ENCODE results near the gene OR51S1. TPM values are rescaled to one million over a fixed set of nuclear protein-coding genes. Genes with fewer than 3 reads are reported as not detected.
"Not testable (repeated sequence)": the region's sequence is repeated elsewhere in the genome, so short reads cannot be mapped to it uniquely, and the experiment has no call there.

The OR51S1 gene
- not detected in 2 replicates for total RNA-seq
- not detected for polyA plus RNA-seq (2012)

- DNase-seq (ENCODE audit: low read depth): no peak
Observed at GRCh38 chr11:4848908-4849532, at the start of gene OR51S1. OR51S1 (minus strand) TSS chr11:4849208; CDS start chr11:4849208, 0 bp downstream.

DNA sequence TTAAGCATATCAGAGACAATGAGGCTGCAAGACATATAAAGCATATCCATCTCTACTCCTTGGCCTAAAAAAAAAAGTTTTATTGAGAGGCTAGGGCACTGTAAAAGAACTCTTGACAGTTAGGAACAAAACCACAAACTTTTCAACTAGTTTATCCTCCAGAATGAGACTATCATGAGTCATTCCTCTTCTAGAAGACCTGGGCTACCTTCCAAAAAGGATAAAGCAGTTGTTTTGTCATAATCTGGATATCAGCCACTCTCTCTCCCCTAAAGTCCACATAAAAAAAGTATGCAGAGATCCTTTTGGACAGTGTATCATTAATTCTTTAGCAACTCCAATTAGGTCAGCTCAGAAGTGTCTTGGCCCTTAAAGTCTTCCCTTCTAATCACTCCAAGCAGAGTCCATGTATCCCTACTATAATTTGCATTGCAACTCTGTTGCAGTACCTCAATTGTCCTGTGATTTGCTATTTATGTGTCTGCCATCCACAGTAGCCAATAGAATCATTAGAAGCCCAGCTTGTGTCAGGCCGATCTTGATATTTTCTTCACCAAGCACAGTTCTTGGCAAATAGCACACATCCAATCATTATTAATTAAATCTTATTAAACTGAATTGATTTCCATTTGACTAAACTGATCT lies 43.1 kb upstream of the OR51S1 start:
- DNase-seq (ENCODE audit: low read depth): peak; percentile 86

GRCh38 chr11:4890279-4890678 lies 41.3 kb upstream of the OR51S1 start:
- no peak for DNase-seq (ENCODE audit: low read depth)

- DNase-seq (ENCODE audit: low read depth): peak; percentile 17
Observed at GRCh38 chr11:4887591-4887990, 38.6 kb upstream of the OR51S1 start.

DNA sequence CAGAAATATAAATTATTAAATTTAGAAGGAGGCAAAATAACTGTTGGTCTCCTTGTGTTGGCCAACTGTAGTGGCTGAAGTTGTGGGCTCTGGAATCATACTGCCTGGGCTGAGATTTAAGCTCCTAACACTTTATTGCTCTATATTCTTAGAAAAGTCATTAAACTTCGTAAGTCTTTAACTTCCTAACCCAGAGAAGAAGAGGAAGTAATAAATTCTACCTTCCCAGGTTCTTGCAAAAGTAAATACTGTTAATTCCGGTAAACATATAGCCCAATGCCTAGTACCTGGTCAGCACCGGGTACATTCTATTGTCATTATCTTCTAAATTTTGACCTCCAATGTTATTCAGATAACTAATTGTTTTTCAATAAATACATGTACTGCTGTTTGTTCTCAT lies 37.2 kb upstream of the OR51S1 start:
- no peak for DNase-seq (ENCODE audit: low read depth)

DNA sequence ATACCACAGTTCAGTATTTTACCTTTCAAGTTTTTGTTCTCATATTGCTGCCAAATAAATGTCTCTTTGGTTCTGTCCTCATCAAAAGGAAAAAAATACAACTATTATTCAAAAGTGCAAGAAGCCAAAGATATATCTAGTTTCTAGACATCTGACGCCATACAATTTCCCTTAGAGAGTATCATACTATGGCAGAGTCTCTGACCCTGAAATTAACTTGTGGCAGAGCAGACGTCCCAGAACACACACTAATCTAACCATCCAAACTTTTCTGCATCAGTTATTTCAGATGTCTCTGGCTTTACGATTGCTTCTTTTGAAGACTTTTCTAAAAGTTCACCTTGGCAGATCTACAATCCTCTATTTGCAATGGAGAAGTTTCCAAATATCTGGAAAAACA lies 35.4 kb upstream of the OR51S1 start:
- no peak for DNase-seq (ENCODE audit: low read depth)

DNA sequence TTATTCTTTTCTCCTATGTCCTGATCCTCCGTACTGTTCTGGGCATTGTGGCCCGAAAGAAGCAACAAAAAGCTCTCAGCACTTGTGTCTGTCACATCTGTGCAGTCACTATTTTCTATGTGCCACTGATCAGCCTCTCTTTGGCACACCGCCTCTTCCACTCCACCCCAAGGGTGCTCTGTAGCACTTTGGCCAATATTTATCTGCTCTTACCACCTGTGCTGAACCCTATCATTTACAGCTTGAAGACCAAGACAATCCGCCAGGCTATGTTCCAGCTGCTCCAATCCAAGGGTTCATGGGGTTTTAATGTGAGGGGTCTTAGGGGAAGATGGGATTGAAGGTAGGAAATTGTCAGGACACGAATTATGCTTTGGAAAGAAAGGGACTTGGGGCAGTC lies 33.5 kb upstream of the OR51S1 start:
- no peak for DNase-seq (ENCODE audit: low read depth)

- peak; percentile 78 for DNase-seq (ENCODE audit: low read depth)
Observed at GRCh38 chr11:4881860-4882500, 33.0 kb upstream of the OR51S1 start, which contains the start of gene OR51T1. OR51T1 (plus strand) TSS chr11:4881900; CDS start chr11:4881900, 0 bp downstream.

DNA sequence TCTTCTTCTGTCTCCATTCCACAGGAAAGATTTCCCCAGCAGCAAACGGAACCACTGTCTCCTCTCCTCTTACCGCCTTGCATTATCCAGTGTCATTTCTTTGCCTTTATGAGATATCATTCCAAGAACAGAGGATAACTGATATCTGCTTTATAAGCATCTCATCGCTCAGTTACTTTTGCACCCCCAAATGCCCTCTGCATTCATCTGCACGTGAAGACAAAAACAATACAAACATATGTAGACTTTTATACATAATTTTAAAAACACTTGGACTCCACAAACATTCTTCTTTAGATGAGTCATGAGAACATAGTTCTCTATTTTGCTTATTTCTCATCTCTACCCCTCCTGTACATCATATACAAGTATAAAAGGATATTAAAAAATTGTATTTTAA lies 32.2 kb upstream of the OR51S1 start:
- DNase-seq (ENCODE audit: low read depth): no peak

DNA sequence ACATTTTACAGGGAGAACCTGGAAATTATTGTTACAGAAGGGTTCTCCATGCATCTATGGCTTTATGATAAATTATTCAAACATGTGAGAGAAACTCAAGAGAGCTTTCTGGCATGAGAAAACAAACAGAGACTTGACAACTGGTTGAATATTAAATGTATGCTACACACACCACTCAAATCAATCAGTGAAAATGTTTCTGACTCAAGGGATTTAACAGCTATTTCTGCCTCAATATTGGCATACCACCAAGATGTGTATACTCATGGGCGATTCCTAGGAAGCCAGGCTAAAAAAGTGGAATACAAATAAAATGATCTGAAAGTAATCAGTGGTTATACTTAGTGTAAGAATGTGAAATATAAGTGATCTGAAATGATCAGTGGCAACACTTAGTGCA lies 16.8 kb upstream of the OR51S1 start:
- peak; percentile 11 for DNase-seq (ENCODE audit: low read depth)

DNA sequence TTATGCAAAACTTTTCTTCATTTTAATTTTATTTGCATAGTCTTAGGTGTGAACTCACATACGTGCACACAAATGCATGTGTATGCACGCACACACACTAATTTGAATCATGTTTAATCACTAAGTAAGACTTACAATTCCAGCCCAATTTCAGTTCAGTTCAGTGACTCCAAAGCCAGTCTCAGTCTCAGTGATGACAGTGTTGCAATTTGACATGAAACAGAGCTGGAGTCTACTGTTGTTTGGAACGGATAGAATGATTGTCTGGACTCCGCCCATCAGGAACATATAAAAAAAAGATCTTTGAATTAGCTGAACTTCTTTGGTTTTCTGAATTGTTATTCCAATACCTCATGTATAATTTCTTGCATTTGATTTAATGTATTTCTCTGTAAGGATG lies 14.9 kb upstream of the OR51S1 start:
- no peak for DNase-seq (ENCODE audit: low read depth)

DNA sequence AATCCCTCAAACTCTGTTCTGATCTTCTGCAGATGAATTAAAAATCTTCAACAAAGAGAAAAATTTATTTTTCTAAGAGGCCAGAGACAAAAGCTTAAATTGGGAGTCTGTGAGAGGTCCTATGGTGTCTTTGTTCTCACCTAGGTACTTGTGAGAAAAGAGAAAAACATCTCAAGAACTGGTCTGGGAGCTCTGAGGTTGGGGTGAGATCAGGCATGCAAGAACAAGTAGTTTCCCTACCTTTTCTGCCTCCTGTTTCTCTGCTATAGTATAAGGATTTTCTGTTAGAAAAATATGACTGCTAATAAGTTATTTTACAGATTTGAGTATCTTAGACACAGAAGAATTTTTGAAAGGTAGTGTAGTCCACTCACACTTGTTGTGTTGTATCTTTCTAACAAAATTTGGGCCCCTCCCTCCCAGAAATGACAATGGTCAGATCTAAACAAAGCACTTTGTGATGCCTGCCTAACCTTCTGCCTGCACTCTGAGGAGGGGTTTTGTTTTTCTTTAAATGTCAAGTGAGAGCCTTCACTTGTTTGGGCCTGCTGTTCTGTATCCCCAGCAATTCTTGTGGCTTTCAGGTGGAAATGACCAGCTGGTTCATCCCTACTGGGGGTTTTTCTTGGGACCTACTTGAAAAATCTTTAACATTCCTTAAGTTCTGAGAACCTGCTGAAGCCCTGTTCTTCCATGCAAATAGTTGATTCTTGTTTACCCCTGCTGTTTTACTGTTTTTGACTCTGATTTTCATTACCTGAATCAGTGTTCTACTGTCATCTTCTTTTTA lies 13.6 kb upstream of the OR51S1 start:
- no peak for DNase-seq (ENCODE audit: low read depth)

GRCh38 chr11:4854286-4854685 lies 5.3 kb upstream of the OR51S1 start:
- DNase-seq (ENCODE audit: low read depth): not testable (repeated sequence)

DNA sequence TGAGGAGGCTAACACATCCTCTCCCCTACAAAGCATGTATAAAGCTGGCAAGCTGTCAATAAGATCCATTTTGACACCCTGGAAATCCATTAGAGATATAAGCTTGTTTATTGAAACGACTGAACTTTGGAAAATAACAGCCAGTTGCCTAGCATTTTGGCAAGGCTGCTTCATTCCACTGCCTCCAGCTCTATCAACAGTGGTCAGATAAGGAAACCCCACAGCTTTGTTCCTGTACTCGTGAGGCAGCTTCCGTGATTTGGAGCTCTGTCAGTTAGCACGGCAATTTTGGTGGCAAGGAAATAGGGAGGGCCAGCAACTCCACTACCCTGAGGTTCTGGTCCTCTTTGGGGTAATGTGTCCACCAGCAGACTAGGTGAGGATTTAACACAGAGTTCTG lies 2.0 kb upstream of the OR51S1 start:
- DNase-seq (ENCODE audit: low read depth): no peak

- DNase-seq (ENCODE audit: low read depth): peak; percentile 3
Observed at GRCh38 chr11:4839851-4840549, 9.0 kb downstream of the OR51S1 start.

DNA sequence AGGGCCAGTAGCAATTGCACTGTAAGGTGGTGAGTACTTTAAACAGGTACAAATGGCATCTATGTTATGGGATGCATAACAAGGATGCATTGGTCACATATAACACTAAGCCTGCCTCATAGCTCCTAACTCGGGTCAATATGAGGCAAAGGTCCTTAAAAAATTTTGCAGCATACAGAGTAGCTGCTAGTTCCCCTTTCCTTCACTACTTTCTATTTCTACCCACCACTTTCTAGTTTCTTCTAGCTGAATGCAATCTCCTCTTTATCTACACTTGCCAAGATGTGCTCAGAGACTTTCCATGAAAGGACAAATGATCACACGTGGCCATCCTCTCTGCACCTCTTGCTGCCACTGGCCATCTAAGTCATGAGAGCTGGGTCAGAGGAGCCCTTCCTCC lies 18.1 kb downstream of the OR51S1 start:
- no peak for DNase-seq (ENCODE audit: low read depth)

DNA sequence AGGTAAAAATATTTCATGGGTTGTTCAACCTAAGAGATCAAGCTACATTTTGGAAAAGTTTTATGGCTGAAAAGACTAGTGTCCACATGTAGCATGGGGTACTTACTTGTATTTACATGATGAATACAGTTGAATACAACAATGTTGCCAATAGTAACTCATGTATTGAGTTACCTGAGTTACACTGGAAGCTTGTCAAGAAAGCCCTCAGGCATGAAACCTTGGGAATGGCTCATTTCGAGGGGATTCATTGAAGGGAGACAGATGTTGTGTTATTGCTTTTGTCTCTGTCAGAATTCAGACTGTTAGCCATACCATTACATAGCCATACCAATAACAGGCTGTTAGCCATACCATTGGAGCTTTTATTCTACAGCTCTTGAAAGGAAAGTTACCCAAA lies 18.7 kb downstream of the OR51S1 start:
- DNase-seq (ENCODE audit: low read depth): no peak

DNA sequence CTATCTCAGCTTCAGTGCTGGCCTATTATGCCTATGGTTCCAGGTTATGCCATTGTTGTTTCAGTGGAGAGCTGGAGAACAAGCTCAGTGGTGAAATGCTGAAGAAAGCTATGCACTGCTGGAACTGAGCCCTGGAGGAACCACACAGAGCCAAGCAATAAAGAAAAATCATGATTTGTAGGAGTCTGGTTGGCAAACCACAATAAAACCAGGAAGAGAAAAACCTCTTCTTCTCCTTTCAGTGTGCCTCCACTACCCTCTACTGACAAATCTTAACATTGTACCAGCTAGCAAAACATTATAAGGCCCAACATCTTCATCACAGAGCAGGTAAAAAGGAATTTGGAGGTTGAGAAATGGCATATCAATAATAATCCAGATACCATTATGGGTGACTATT lies 22.6 kb downstream of the OR51S1 start:
- DNase-seq (ENCODE audit: low read depth): peak; percentile 9

DNA sequence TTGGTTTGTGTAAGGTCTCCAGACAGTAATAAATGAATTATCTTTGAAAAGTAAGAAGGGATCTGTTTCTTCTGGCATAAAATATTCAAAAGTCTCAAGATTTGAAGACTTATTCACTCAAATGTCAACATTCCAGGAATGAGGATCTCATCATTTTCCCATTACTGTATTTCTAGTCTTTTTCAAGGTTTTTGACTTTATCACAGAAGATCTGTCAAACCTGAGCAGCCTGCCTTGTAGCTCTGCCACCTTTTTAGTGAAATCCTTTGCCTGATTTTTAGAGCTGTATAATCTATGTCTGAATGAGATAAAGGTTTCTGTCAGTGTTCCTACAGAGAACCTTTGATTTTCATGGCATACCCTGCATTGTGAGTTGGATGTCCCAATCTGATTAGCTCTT lies 23.9 kb downstream of the OR51S1 start:
- DNase-seq (ENCODE audit: low read depth): no peak

DNA sequence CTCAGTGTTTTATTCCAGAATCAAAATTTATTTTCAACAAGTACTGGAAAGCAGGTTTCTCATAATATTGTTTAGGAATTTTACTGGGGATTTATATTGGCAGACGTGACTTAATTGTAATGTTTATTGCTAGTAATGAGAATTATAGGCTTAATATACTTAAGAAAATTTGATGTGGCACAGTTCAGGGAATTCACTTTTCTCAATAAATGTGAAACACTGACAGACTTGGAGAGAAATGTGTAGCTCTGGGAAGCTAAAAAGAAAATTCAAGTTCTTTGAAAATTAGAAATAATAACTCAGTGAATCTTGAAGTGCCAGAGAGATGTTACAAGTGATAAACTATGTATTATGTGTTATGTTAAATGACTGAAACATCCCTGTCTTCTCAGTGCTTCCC lies 28.0 kb downstream of the OR51S1 start, which contains the start of gene OR51F2:
TSS of gene OR51F2 (plus strand) at position 301 of the 400 bp plus-strand sequence. CDS start 101 bp downstream, outside the sequence.
- no peak for DNase-seq (ENCODE audit: low read depth)

- DNase-seq (ENCODE audit: low read depth): no peak
Observed at GRCh38 chr11:4809246-4809645, 39.8 kb downstream of the OR51S1 start.

Data from myocyte (in vitro differentiated cells).